HEK293T (cell line): ENCODE measurements around the gene JPH4.
A peak's percentile ranks its signal among the peaks of the same experiment; 100 is the strongest.

Experiments
- CTCF ChIA-PET: fragments of 350-600 bp; formaldehyde crosslinking; extraction: SDS; loops from one replicate; lab custom pipeline; 2021; ENCODE audit warnings: antibody characterized with exemption, inconsistent platforms; lab: Yijun Ruan, JAX
- POLR2A ChIA-PET: fragments of 350-600 bp; formaldehyde crosslinking; extraction: SDS; loops from one replicate; lab custom pipeline; 2020; ENCODE audit warnings: antibody characterized with exemption, inconsistent platforms; lab: Yijun Ruan, JAX
- DNase-seq: peaks from one replicate; pipeline ENCODE4 v3.0.0; 2012; ENCODE audit warnings: mixed read lengths; ENCODE audit errors: extremely low spot score
- ARNT ChIP-seq: fragments of 450-650 bp; IDR thresholded peaks from 2 replicates; pipeline ENCODE4 v1.6.1; 2017; ENCODE audit warnings: mild to moderate bottlenecking
- BHLHE40 ChIP-seq: fragments of 450-650 bp; IDR thresholded peaks from 2 replicates; pipeline ENCODE4 v1.6.1; 2016; ENCODE audit warnings: mild to moderate bottlenecking, moderate library complexity, borderline replicate concordance
- CTBP1 ChIP-seq: fragments of 450-650 bp; IDR thresholded peaks from 2 replicates; pipeline ENCODE4 v1.6.1; 2016; ENCODE audit warnings: borderline replicate concordance
- ELF4 ChIP-seq: fragments of 450-650 bp; IDR thresholded peaks from 2 replicates; pipeline ENCODE4 v1.6.1; 2017; ENCODE audit warnings: antibody characterized with exemption
- FOXA1 ChIP-seq: fragments of 450-650 bp; IDR thresholded peaks from 2 replicates; pipeline ENCODE4 v1.6.1; 2016; ENCODE audit warnings: mild to moderate bottlenecking
- FOXK2 ChIP-seq: fragments of 450-650 bp; IDR thresholded peaks from 2 replicates; pipeline ENCODE4 v1.6.1; 2016; ENCODE audit warnings: mild to moderate bottlenecking
- FOXM1 ChIP-seq: fragments of 450-650 bp; IDR thresholded peaks from 2 replicates; pipeline ENCODE4 v1.6.1; 2017; ENCODE audit warnings: mild to moderate bottlenecking, borderline replicate concordance
- HDGF ChIP-seq: fragments of 450-650 bp; IDR thresholded peaks from 2 replicates; pipeline ENCODE4 v1.6.1; 2017; ENCODE audit warnings: antibody characterized with exemption, borderline replicate concordance
- L3MBTL2 ChIP-seq: fragments of 450-650 bp; conservative IDR thresholded peaks from 2 replicates; pipeline ENCODE4 v1.6.1; 2016; ENCODE audit warnings: mild to moderate bottlenecking
- LEF1 ChIP-seq: fragments of 450-650 bp; IDR thresholded peaks from 2 replicates; pipeline ENCODE4 v1.6.1; 2017; ENCODE audit warnings: mild to moderate bottlenecking, borderline replicate concordance
- NFRKB ChIP-seq: fragments of 450-650 bp; IDR thresholded peaks from 2 replicates; pipeline ENCODE4 v1.6.1; 2016; ENCODE audit warnings: mild to moderate bottlenecking, moderate library complexity
- PKNOX1 ChIP-seq: fragments of 450-650 bp; IDR thresholded peaks from 2 replicates; pipeline ENCODE4 v1.6.1; 2016
- SP1 ChIP-seq: fragments of 450-650 bp; IDR thresholded peaks from 2 replicates; pipeline ENCODE4 v1.6.1; 2017
- SUZ12 ChIP-seq: fragments of 450-650 bp; IDR thresholded peaks from 2 replicates; pipeline ENCODE4 v1.6.1; 2016; ENCODE audit warnings: mild to moderate bottlenecking
- TARDBP ChIP-seq: fragments of 450-650 bp; IDR thresholded peaks from 2 replicates; pipeline ENCODE4 v1.6.1; 2016
- ZNF384 ChIP-seq: fragments of 450-650 bp; IDR thresholded peaks from 2 replicates; pipeline ENCODE4 v1.6.1; 2016

The JPH4 gene

GRCh38 chr14:23550131-23550811 is 28.3 kb downstream of the JPH4 start:
- POLR2A ChIA-PET = interaction anchor here (0.9 to 1.2 kb wide), 2 partner anchors 11 to 228 kb away, joined by 4 read pairs; no protein-coding TSS in a partner anchor
- CTCF ChIA-PET = interaction anchor here (1.0 to 1.9 kb wide), 2 partner anchors 10 to 72 kb away, joined by 3 to 8 read pairs; no protein-coding TSS in a partner anchor
- no peak for DNase-seq
- TF ChIP-seq ELF4 (no peak), HDGF (no peak), ZNF384 (no peak), NFRKB (no peak), ARNT (no peak), LEF1 (no peak), FOXK2 (no peak), SP1 (no peak), PKNOX1 (no peak), FOXM1 (no peak), CTBP1 (no peak), SUZ12 (no peak), FOXA1 (no peak), BHLHE40 (no peak), TARDBP (no peak)

GRCh38 chr14:23548351-23549318 is 30.0 kb downstream of the JPH4 start:
- ChIA-PET CTCF (interaction anchor here (0.7 to 1.9 kb wide), 4 partner anchors 8 to 70 kb away, joined by 3 to 6 read pairs (median 4); no protein-coding TSS in a partner anchor), POLR2A (interaction anchor here (0.9 to 1.3 kb wide), 2 partner anchors 9 to 13 kb away, joined by 4 to 6 read pairs; no protein-coding TSS in a partner anchor)
- no peak for DNase-seq
- TF ChIP-seq ELF4 (no peak), PKNOX1 (peak; percentile 59)

GRCh38 chr14:23547924-23548323 is 30.7 kb downstream of the JPH4 start:
- no peak for DNase-seq
- POLR2A ChIA-PET = interaction anchor here (1.3 kb wide), 1 partner anchor 9 kb away, joined by 6 read pairs; no protein-coding TSS in a partner anchor
- no peak for TF ChIP-seq LEF1
- TF ChIP-seq FOXM1 = no peak
- no peak for TF ChIP-seq SP1
- CTCF ChIA-PET = interaction anchor here (1.3 to 1.9 kb wide), 2 partner anchors 8 to 9 kb away, joined by 4 to 6 read pairs; no protein-coding TSS in a partner anchor

GRCh38 chr14:23546450-23547035 is 32.0 kb downstream of the JPH4 start:
- ChIA-PET POLR2A (no interaction called here), CTCF (interaction anchor here (0.8 kb wide), 1 partner anchor 14 kb away, joined by 3 read pairs; no protein-coding TSS in a partner anchor)
- no peak for TF ChIP-seq TARDBP
- TF ChIP-seq FOXK2 = no peak
- no peak for TF ChIP-seq CTBP1
- no peak for TF ChIP-seq LEF1
- no peak for DNase-seq

GRCh38 chr14:23545740-23546365 is 32.7 kb downstream of the JPH4 start:
- TF ChIP-seq L3MBTL2 (no peak), BHLHE40 (no peak), FOXK2 (no peak), PKNOX1 (no peak), NFRKB (no peak), TARDBP (no peak), HDGF (no peak), SUZ12 (no peak), CTBP1 (no peak), FOXM1 (no peak), FOXA1 (no peak), ZNF384 (no peak), ARNT (no peak), LEF1 (no peak), ELF4 (no peak), SP1 (no peak)
- ChIA-PET POLR2A (no interaction called here), CTCF (no interaction called here)
- no peak for DNase-seq
